Measurements from ENCODE around the gene IL18BP. TPM values are rescaled to one million over a fixed set of nuclear protein-coding genes. Genes with fewer than 3 reads are reported as not detected.
A peak's percentile ranks its signal among the peaks of the same experiment; 100 is the strongest.

IL18BP gene
- 1.4 and 2.1 TPM in 2 replicates for total RNA-seq

- Histone ChIP-seq H3K36me3 (ENCODE audit: control insufficient read depth, insufficient read depth, low read length) (peaks cover 3% of the 10 kb centered on the region), H3K4me3 (ENCODE audit: low read depth, low read length) (no peak within 1 kb of the TSS), H3K27me3 (ENCODE audit: control insufficient read depth, insufficient read depth, low read length) (no peaks in the 10 kb centered on the region)
- no peak for FAIRE-seq
- no peak for DNase-seq (ENCODE audit: low read depth)
- no peak for TF ChIP-seq CTCF (IDR thresholded peaks at IDR 0.05; ENCODE audit: insufficient read depth, low read length, severe bottlenecking)
Observed at GRCh38 chr11:71998649-71999310, at the start of gene IL18BP. Gene IL18BP, plus strand, starts transcription at chr11:71998909. Its CDS starts 1,076 bp downstream, at chr11:71999985.

- Histone ChIP-seq H3K27me3 (ENCODE audit: control insufficient read depth, insufficient read depth, low read length) (no peaks in the 10 kb centered on the region), H3K4me3 (ENCODE audit: low read depth, low read length) (no peak overlapping the region), H3K36me3 (ENCODE audit: control insufficient read depth, insufficient read depth, low read length) (no peaks in the 10 kb centered on the region)
- DNase-seq (ENCODE audit: low read depth) (no peak), FAIRE-seq (no peak)
- no peak for TF ChIP-seq CTCF (IDR thresholded peaks at IDR 0.05; ENCODE audit: insufficient read depth, low read length, severe bottlenecking)
Observed at GRCh38 chr11:71949034-71949433, 49.7 kb upstream of the IL18BP start.

GRCh38 chr11:71951741-71952310 is 46.9 kb upstream of the IL18BP start:
- no peaks in the 10 kb centered on the region for H3K27me3 ChIP-seq (ENCODE audit: control insufficient read depth, insufficient read depth, low read length)
- no peaks in the 10 kb centered on the region for H3K36me3 ChIP-seq (ENCODE audit: control insufficient read depth, insufficient read depth, low read length)
- DNase-seq (ENCODE audit: low read depth) = no peak
- no peak overlapping the region for H3K4me3 ChIP-seq (ENCODE audit: low read depth, low read length)
- TF ChIP-seq CTCF (IDR thresholded peaks at IDR 0.05; ENCODE audit: insufficient read depth, low read length, severe bottlenecking) = no peak
- no peak for FAIRE-seq

GRCh38 chr11:71955898-71956456 is 42.7 kb upstream of the IL18BP start:
- peaks cover 1% of the 10 kb centered on the region for H3K36me3 ChIP-seq (ENCODE audit: control insufficient read depth, insufficient read depth, low read length)
- no peak overlapping the region for H3K4me3 ChIP-seq (ENCODE audit: low read depth, low read length)
- DNase-seq (ENCODE audit: low read depth) (no peak), FAIRE-seq (no peak)
- no peaks in the 10 kb centered on the region for H3K27me3 ChIP-seq (ENCODE audit: control insufficient read depth, insufficient read depth, low read length)
- no peak for TF ChIP-seq CTCF (IDR thresholded peaks at IDR 0.05; ENCODE audit: insufficient read depth, low read length, severe bottlenecking)

- H3K27me3 ChIP-seq (ENCODE audit: control insufficient read depth, insufficient read depth, low read length) = no peaks in the 10 kb centered on the region
- H3K4me3 ChIP-seq (ENCODE audit: low read depth, low read length) = no peak overlapping the region
- FAIRE-seq (no peak), DNase-seq (ENCODE audit: low read depth) (peak; percentile 22)
- peaks cover 1% of the 10 kb centered on the region for H3K36me3 ChIP-seq (ENCODE audit: control insufficient read depth, insufficient read depth, low read length)
- TF ChIP-seq CTCF (IDR thresholded peaks at IDR 0.05; ENCODE audit: insufficient read depth, low read length, severe bottlenecking) = no peak
Observed at GRCh38 chr11:71962428-71963038, 36.2 kb upstream of the IL18BP start.

Data from bronchial epithelial cell (primary cell).